ENCODE data around the gene KCNJ3. TPM values are rescaled to one million over a fixed set of nuclear protein-coding genes. Genes with fewer than 3 reads are reported as not detected.

Gene KCNJ3
- total RNA-seq, 1 experiment from 2014 or later, result 0.31 TPM

GRCh38 chr2:154758871-154759270 lies 60.4 kb downstream of the KCNJ3 start:
- H3K9me3 Mint-ChIP-seq, result peaks cover 6% of the 10 kb centered on the region
- ChIA-PET CTCF (no interaction called here), POLR2A (no interaction called here)
- no peak for ATAC-seq
- peaks cover 62% of the 10 kb centered on the region for H3K27me3 Mint-ChIP-seq (ENCODE audit: low read depth)
- DNase-seq (ENCODE audit: low spot score), result no peak
- no peak for TF ChIP-seq GRHL2 (CRISPR knock-in tag; IDR thresholded peaks at IDR 0.05; ENCODE audit: insufficient replicate concordance, severe bottlenecking)
- no peak for TF ChIP-seq SMAD3 (CRISPR knock-in tag; IDR thresholded peaks at IDR 0.05; ENCODE audit: borderline replicate concordance)
- no peak for TF ChIP-seq ELF4 (CRISPR knock-in tag; IDR thresholded peaks at IDR 0.05; ENCODE audit: low read depth)
- no peak for TF ChIP-seq MLX (CRISPR knock-in tag; IDR thresholded peaks at IDR 0.05)
- TF ChIP-seq CTCF (IDR thresholded peaks at IDR 0.05), result no peak
- TF ChIP-seq RORB (CRISPR knock-in tag; IDR thresholded peaks at IDR 0.05), result no peak
- TF ChIP-seq ZNF396 (CRISPR knock-in tag; IDR thresholded peaks at IDR 0.05; ENCODE audit: borderline replicate concordance), result no peak
- no peak for TF ChIP-seq ATF6 (CRISPR knock-in tag; IDR thresholded peaks at IDR 0.05)
- H3K4me1 Mint-ChIP-seq, result peaks cover 3% of the 10 kb centered on the region; the same call in 1 of the 2 replicates
- no peak overlapping the region for H3K4me3 Mint-ChIP-seq
- H3K36me3 Mint-ChIP-seq, result no peaks in the 10 kb centered on the region
- H3K27ac Mint-ChIP-seq, result no peak overlapping the region

GRCh38 chr2:154762638-154763037 lies 64.1 kb downstream of the KCNJ3 start:
- Mint-ChIP-seq H3K9me3 (peaks cover 6% of the 10 kb centered on the region), H3K36me3 (no peaks in the 10 kb centered on the region), H3K27ac (no peak overlapping the region), H3K27me3 (ENCODE audit: low read depth) (peaks cover 78% of the 10 kb centered on the region), H3K4me3 (no peak overlapping the region), H3K4me1 (peaks cover 3% of the 10 kb centered on the region; the same call in 1 of the 2 replicates)
- no peak for DNase-seq (ENCODE audit: low spot score)
- TF ChIP-seq GRHL2 (CRISPR knock-in tag; IDR thresholded peaks at IDR 0.05; ENCODE audit: insufficient replicate concordance, severe bottlenecking) (no peak), USF1 (CRISPR knock-in tag; IDR thresholded peaks at IDR 0.05) (no peak), NR3C1 (CRISPR knock-in tag; conservative IDR thresholded peaks at IDR 0.05; ENCODE audit: low read depth) (no peak), ZMAT4 (CRISPR knock-in tag; IDR thresholded peaks at IDR 0.05) (no peak), ZNF512 (CRISPR knock-in tag; IDR thresholded peaks at IDR 0.05; ENCODE audit: borderline replicate concordance) (no peak), SMAD3 (CRISPR knock-in tag; IDR thresholded peaks at IDR 0.05; ENCODE audit: borderline replicate concordance) (no peak), ZNF396 (CRISPR knock-in tag; IDR thresholded peaks at IDR 0.05; ENCODE audit: borderline replicate concordance) (no peak)
- POLR2A ChIA-PET, result no interaction called here
- CTCF ChIA-PET, result no interaction called here
- peak; percentile 24; the same call in 1 of the 2 replicates for ATAC-seq

- H3K9me3 Mint-ChIP-seq, result 0 out of 2 replicates have a peak, but pooled peaks cover 4% of the 10 kb centered on the region
- H3K36me3 Mint-ChIP-seq, result no peaks in the 10 kb centered on the region
- no peak for TF ChIP-seq ZNF232 (CRISPR knock-in tag; IDR thresholded peaks at IDR 0.05)
- TF ChIP-seq CDX4 (CRISPR knock-in tag; IDR thresholded peaks at IDR 0.05; ENCODE audit: borderline replicate concordance), result no peak
- TF ChIP-seq HMGXB4 (CRISPR knock-in tag; IDR thresholded peaks at IDR 0.05), result no peak
- no peak for TF ChIP-seq ZNF281 (CRISPR knock-in tag; IDR thresholded peaks at IDR 0.05)
- no peak for TF ChIP-seq ZNF317 (CRISPR knock-in tag; IDR thresholded peaks at IDR 0.05; ENCODE audit: borderline replicate concordance, low read depth)
Observed at GRCh38 chr2:154771664-154772284, 73.3 kb downstream of the KCNJ3 start.

More at GRCh38 chr2:154771664-154772284, 73.3 kb downstream of the KCNJ3 start:
- DNase-seq (ENCODE audit: low spot score), result no peak
- POLR2A ChIA-PET, result no interaction called here
- H3K4me3 Mint-ChIP-seq, result no peak overlapping the region
- CTCF ChIA-PET, result no interaction called here
- H3K27ac Mint-ChIP-seq, result no peak overlapping the region
- peaks cover 21% of the 10 kb centered on the region for H3K27me3 Mint-ChIP-seq (ENCODE audit: low read depth)
- H3K4me1 Mint-ChIP-seq, result no peaks in the 10 kb centered on the region
- ATAC-seq, result no peak

All from WTC11 (cell line).